GM23338 (cell line): Measurements from ENCODE around the gene EIF4E. TPM values are rescaled to one million over a fixed set of nuclear protein-coding genes. Genes with fewer than 3 reads are reported as not detected.
"Not testable (repeated sequence)": the region's sequence is repeated elsewhere in the genome, so short reads cannot be mapped to it uniquely, and the experiment has no call there.

Experiments used
- ATAC-seq: fragments of 200-7000 bp; cut with Tn5 transposase; 3 replicates; pipeline ENCODE4 v1.9.1; 2020
- DNase-seq: peaks from one replicate; pipeline ENCODE4 v3.0.0-alpha.2; 2015; ENCODE audit warnings: low spot score
- H2AFZ ChIP-seq: fragments of 200-600 bp; sonication (generic); 2 replicates; pipeline ENCODE4 v1.8.0; 2016; ENCODE audit warnings: antibody characterized with exemption, mild to moderate bottlenecking, moderate library complexity
- H3F3A ChIP-seq: fragments of 200-600 bp; sonication (generic); replicated peaks from 2 replicates; pipeline ENCODE4 v1.8.0; 2017; ENCODE audit warnings: antibody characterized with exemption, mixed run types, low read depth
- H3K27ac ChIP-seq: fragments of 200-600 bp; sonication (generic); 2 replicates; pipeline ENCODE4 v1.6.1; 2016; ENCODE audit warnings: low read depth
- H3K27me3 ChIP-seq: fragments of 200-600 bp; sonication (generic); 2 replicates; pipeline ENCODE4 v1.8.0; 2016; ENCODE audit warnings: mild to moderate bottlenecking, mixed run types, moderate library complexity; ENCODE audit not compliant: insufficient read depth
- H3K36me3 ChIP-seq: fragments of 200-600 bp; sonication (generic); 2 replicates; pipeline ENCODE4 v1.8.0; 2016; ENCODE audit warnings: mild to moderate bottlenecking; ENCODE audit not compliant: insufficient read depth
- H3K4me1 ChIP-seq: fragments of 200-600 bp; sonication (generic); 2 replicates; pipeline ENCODE4 v1.8.0; 2016; ENCODE audit warnings: mild to moderate bottlenecking, moderate library complexity; ENCODE audit not compliant: insufficient read depth
- H3K4me2 ChIP-seq: fragments of 200-600 bp; sonication (generic); 2 replicates; pipeline ENCODE4 v1.7.1; 2017; ENCODE audit warnings: mixed run types
- H3K4me3 ChIP-seq: fragments of 200-600 bp; sonication (generic); 2 replicates; pipeline ENCODE4 v1.6.1; 2016; ENCODE audit warnings: mixed run types
- H3K79me2 ChIP-seq: fragments of 200-600 bp; sonication (generic); replicated peaks from 2 replicates; pipeline ENCODE4 v1.8.0; 2017; ENCODE audit warnings: mild to moderate bottlenecking; ENCODE audit not compliant: insufficient read depth
- H3K9me2 ChIP-seq: fragments of 200-600 bp; sonication (generic); 2 replicates; pipeline ENCODE4 v1.8.0; 2017; ENCODE audit not compliant: insufficient read depth
- H4K20me1 ChIP-seq: fragments of 200-600 bp; sonication (generic); replicated peaks from 2 replicates; pipeline ENCODE4 v1.8.0; 2017; ENCODE audit warnings: mild to moderate bottlenecking; ENCODE audit not compliant: insufficient read depth
- H3K27ac Mint-ChIP-seq: 2 replicates; pipeline ENCODE4 v1.8.0; 2020; ENCODE audit warnings: inconsistent platforms, mild to moderate bottlenecking, moderate library complexity, mixed read lengths
- H3K27me3 Mint-ChIP-seq: 3 replicates; pipeline ENCODE4 v1.8.0; 2022; ENCODE audit warnings: low read depth, mild to moderate bottlenecking, moderate library complexity, mixed read lengths, inconsistent platforms; ENCODE audit not compliant: insufficient read depth, poor library complexity
- H3K36me3 Mint-ChIP-seq: 3 replicates; pipeline ENCODE4 v1.8.0; 2021; ENCODE audit warnings: low read depth, mild to moderate bottlenecking, inconsistent platforms, moderate library complexity, mixed read lengths
- H3K4me1 Mint-ChIP-seq: 3 replicates; pipeline ENCODE4 v1.8.0; 2020; ENCODE audit warnings: mild to moderate bottlenecking, inconsistent platforms, mixed read lengths
- H3K4me3 Mint-ChIP-seq: 3 replicates; pipeline ENCODE4 v1.8.0; 2021; ENCODE audit warnings: moderate library complexity, mild to moderate bottlenecking, inconsistent platforms, mixed read lengths
- H3K9me3 Mint-ChIP-seq: 3 replicates; pipeline ENCODE4 v1.8.0; 2020; ENCODE audit warnings: moderate library complexity, mild to moderate bottlenecking, inconsistent platforms, mixed read lengths
- CREB1 ChIP-seq: fragments of 250-450 bp; sonication (Bioruptor Pico); IDR thresholded peaks from 2 replicates; pipeline ENCODE4 v1.5.0; 2020; ENCODE audit warnings: low read depth, mild to moderate bottlenecking, moderate library complexity
- EZH2 ChIP-seq: fragments of 200-600 bp; sonication (generic); IDR thresholded peaks from one replicate; pipeline ENCODE4 v1.8.0; 2017; ENCODE audit warnings: antibody characterized with exemption, mild to moderate bottlenecking, low read depth; ENCODE audit not compliant: unreplicated experiment
- EZH2phosphoT487 ChIP-seq: fragments of 200-600 bp; sonication (generic); IDR thresholded peaks from one replicate; pipeline ENCODE4 v1.8.1; 2018; ENCODE audit warnings: antibody characterized with exemption; ENCODE audit not compliant: unreplicated experiment
- JUNB ChIP-seq: IDR thresholded peaks from one replicate; pipeline ENCODE4 v1.6.1; 2016; ENCODE audit warnings: antibody characterized with exemption; ENCODE audit not compliant: unreplicated experiment
- NANOG ChIP-seq: IDR thresholded peaks from 2 replicates; pipeline ENCODE4 v1.6.1; 2016; ENCODE audit warnings: antibody characterized with exemption, borderline replicate concordance
- POLR2AphosphoS5 ChIP-seq: IDR thresholded peaks from 2 replicates; pipeline ENCODE4 v1.6.1; 2016; ENCODE audit warnings: antibody characterized with exemption, low read depth
- STAT1 ChIP-seq: IDR thresholded peaks from one replicate; pipeline ENCODE4 v1.6.1; 2016; ENCODE audit warnings: antibody characterized with exemption; ENCODE audit not compliant: unreplicated experiment
- polyA plus RNA-seq: library from polyadenylated mRNA; unstranded; fragments of >200 nt; fragmentation: Nextera tagmentation; extraction: Ambion mirVana; gene quantifications from 2 replicates; pipeline ENCODE4 v1.2.1, GENCODE V29; 2016
- total RNA-seq: library from RNA; depleted of rRNA; stranded (reverse); fragments of >200 nt; shearing (Covaris generic); gene quantifications from 2 replicates; pipeline ENCODE4 v1.2.3, GENCODE V29; 2014
- TF ChIP-seq, protein P1 (sequence below): IDR thresholded peaks from one replicate; pipeline ENCODE4 v1.6.1; 2018; ENCODE audit warnings: antibody characterized with exemption; ENCODE audit not compliant: unreplicated experiment

Gene EIF4E
- total and polyA plus RNA-seq, 2 experiments from 2014 or later, result 113 to 351 TPM

DNA sequence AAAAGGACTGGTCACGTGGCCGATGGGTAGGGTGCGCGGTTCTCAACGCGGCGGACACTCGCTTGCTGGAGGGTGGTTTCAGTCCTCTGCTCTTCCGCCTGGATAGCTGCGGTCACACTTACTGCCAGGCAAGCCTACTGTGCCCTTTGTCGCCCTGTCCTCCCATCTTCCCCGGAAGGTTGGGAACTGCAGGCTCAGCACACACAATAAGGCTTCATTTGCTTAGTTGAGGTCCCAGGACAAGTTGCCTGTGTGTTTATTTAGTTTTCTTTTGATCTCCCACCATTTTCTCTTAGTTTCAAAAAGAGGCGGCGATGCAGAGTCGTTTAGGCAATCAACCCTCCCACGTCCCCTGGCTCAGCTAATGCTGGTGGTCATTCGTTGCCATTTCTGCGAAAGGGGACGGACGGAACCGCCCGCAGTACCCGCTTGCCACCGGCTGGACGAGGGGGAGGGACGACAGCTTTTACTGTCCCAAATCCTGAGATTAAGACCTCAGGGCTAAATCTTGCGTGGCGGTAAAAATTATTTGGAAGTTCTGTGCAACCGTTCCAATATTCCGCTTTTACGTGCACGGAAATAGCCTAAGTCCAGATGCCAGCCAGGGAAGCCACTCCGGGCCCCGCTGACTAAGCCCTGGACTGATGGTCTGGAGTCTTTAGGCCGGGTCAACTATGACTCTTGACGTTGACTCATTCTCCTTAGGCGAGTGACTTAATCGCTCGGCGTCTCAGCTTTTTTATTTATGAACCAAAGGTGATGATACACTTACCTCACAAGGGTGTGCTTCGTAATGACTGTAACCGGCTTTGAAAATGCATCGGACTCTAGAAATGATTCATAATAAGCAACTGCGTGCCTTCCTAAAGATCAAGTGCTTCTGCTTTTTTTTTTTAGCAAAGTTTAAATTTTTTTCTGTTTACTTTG, 671 bp upstream of the EIF4E start (continued):
- TF ChIP-seq, protein P1, sequence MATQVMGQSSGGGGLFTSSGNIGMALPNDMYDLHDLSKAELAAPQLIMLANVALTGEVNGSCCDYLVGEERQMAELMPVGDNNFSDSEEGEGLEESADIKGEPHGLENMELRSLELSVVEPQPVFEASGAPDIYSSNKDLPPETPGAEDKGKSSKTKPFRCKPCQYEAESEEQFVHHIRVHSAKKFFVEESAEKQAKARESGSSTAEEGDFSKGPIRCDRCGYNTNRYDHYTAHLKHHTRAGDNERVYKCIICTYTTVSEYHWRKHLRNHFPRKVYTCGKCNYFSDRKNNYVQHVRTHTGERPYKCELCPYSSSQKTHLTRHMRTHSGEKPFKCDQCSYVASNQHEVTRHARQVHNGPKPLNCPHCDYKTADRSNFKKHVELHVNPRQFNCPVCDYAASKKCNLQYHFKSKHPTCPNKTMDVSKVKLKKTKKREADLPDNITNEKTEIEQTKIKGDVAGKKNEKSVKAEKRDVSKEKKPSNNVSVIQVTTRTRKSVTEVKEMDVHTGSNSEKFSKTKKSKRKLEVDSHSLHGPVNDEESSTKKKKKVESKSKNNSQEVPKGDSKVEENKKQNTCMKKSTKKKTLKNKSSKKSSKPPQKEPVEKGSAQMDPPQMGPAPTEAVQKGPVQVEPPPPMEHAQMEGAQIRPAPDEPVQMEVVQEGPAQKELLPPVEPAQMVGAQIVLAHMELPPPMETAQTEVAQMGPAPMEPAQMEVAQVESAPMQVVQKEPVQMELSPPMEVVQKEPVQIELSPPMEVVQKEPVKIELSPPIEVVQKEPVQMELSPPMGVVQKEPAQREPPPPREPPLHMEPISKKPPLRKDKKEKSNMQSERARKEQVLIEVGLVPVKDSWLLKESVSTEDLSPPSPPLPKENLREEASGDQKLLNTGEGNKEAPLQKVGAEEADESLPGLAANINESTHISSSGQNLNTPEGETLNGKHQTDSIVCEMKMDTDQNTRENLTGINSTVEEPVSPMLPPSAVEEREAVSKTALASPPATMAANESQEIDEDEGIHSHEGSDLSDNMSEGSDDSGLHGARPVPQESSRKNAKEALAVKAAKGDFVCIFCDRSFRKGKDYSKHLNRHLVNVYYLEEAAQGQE, result no peak
- no peak for TF ChIP-seq NANOG
- TF ChIP-seq JUNB, result no peak

DNA sequence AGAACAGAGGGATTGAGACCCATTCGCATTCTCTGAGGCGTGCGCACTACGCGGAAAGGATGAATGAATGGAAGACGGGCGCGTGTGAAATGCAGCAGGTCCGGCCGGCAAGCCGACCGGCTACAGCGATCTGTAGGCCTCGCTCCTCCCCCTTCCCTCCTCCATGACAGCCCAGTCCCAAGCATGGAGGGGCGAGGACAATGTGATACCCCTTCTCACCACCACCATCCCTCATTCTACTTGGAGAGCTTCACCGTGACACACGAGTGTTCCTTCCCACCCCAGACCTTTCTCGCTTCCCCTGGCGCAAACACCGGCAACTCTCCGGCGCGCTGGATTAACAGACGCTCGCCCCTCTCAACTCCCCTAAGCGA, 815 bp downstream of the EIF4E start:
- Histone ChIP-seq H2AFZ (no peak overlapping the region), H3K27me3 (no peaks in the 10 kb centered on the region), H3K9me2 (no peaks in the 10 kb centered on the region), H3K79me2 (peaks cover 62% of the 10 kb centered on the region), H3K4me1 (peaks cover 9% of the 10 kb centered on the region), H3K4me2 (peak overlapping the region; percentile 85), H3K27ac (peak overlapping the region; percentile 96), H4K20me1 (peaks cover 37% of the 10 kb centered on the region), H3K4me3 (peak overlapping the region; percentile 98), H3F3A (peaks cover 6% of the 10 kb centered on the region; the same call in 1 of the 2 replicates), H3K36me3 (peaks cover 12% of the 10 kb centered on the region; the same call in 1 of the 2 replicates)
- peaks cover 16% of the 10 kb centered on the region for H3K27me3 Mint-ChIP-seq
- peak overlapping the region; percentile 95 for H3K4me3 Mint-ChIP-seq
- H3K4me1 Mint-ChIP-seq, result peaks cover 23% of the 10 kb centered on the region
- peak overlapping the region; percentile 98 for H3K27ac Mint-ChIP-seq
- ATAC-seq (peak; percentile 84), DNase-seq (peak; percentile 94)
- TF ChIP-seq EZH2, result no peak
- no peak for TF ChIP-seq CREB1 (CRISPR knock-in tag)
- TF ChIP-seq, protein P1, result no peak
- TF ChIP-seq NANOG, result no peak
- no peak for TF ChIP-seq STAT1
- TF ChIP-seq JUNB, result no peak
- TF ChIP-seq POLR2AphosphoS5, result peak; percentile 64; the same call in 1 of the 2 replicates
- TF ChIP-seq EZH2phosphoT487, result no peak
- H3K9me3 Mint-ChIP-seq, result peaks cover 42% of the 10 kb centered on the region
- H3K36me3 Mint-ChIP-seq, result peaks cover 66% of the 10 kb centered on the region

DNA sequence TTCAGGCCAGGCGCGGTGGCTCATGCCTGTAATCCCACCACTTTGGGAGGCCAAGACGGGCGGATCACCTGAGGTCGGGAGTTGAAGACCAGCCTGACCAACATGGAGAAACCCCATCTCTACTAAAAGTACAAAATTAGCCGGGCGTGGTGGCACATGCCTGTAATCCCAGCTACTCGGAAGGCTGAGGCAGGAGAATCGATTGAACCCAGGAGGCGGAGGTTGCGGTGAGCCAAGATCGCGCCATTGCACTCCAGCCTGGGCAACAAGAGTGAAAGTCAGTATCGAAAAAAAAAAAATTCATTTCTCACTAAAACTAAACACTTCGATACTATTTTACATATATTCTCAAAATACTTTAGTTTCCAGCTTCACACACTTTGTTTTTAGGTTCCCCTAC, 2.7 kb downstream of the EIF4E start:
- DNase-seq, H3K27me3 ChIP-seq, H3K9me2 ChIP-seq, H2AFZ ChIP-seq, H3K4me3 ChIP-seq, H3K4me1 ChIP-seq, H3K27ac ChIP-seq, H3K27ac Mint-ChIP-seq, H3K4me2 ChIP-seq, ATAC-seq, H3F3A ChIP-seq: not testable (repeated sequence)
- Histone ChIP-seq H3K79me2 (peaks cover 81% of the 10 kb centered on the region), H4K20me1 (peaks cover 46% of the 10 kb centered on the region), H3K36me3 (peaks cover 12% of the 10 kb centered on the region; the same call in 1 of the 2 replicates)
- peaks cover 68% of the 10 kb centered on the region for H3K36me3 Mint-ChIP-seq
- 0 out of 3 replicates have a peak overlapping the region, but pooled peaks have one; percentile 33 for H3K4me3 Mint-ChIP-seq
- H3K4me1 Mint-ChIP-seq, result peaks cover 23% of the 10 kb centered on the region
- peaks cover 16% of the 10 kb centered on the region for H3K27me3 Mint-ChIP-seq
- H3K9me3 Mint-ChIP-seq, result peaks cover 24% of the 10 kb centered on the region
